ENCODE results near the gene RAD52. TPM values are rescaled to one million over a fixed set of nuclear protein-coding genes. Genes with fewer than 3 reads are reported as not detected.

RAD52 gene
- total RNA-seq, 1 donor from 2014 or later: 9.6 TPM

- Mint-ChIP-seq H3K4me3 (ENCODE audit: unreplicated experiment) (no peak overlapping the region), H3K27me3 (ENCODE audit: low read depth) (no peaks in the 10 kb centered on the region), H3K27ac (ENCODE audit: unreplicated experiment) (no peak overlapping the region), H3K9me3 (ENCODE audit: low read depth) (no peaks in the 10 kb centered on the region), H3K4me1 (ENCODE audit: low read depth) (peaks cover 11% of the 10 kb centered on the region), H3K36me3 (ENCODE audit: low read depth) (peaks cover 26% of the 10 kb centered on the region)
- no peak for TF ChIP-seq CTCF (IDR thresholded peaks at IDR 0.05)
- no peak for DNase-seq (ENCODE audit: low spot score)
Observed at GRCh38 chr12:894226-894625, 55.3 kb downstream of the RAD52 start.

- Mint-ChIP-seq H3K27me3 (ENCODE audit: low read depth) (no peaks in the 10 kb centered on the region), H3K27ac (ENCODE audit: unreplicated experiment) (no peak overlapping the region), H3K4me3 (ENCODE audit: unreplicated experiment) (no peak overlapping the region), H3K9me3 (ENCODE audit: low read depth) (no peaks in the 10 kb centered on the region), H3K4me1 (ENCODE audit: low read depth) (no peaks in the 10 kb centered on the region), H3K36me3 (ENCODE audit: low read depth) (peaks cover 49% of the 10 kb centered on the region)
- DNase-seq (ENCODE audit: low spot score): no peak
- no peak for TF ChIP-seq CTCF (IDR thresholded peaks at IDR 0.05)
Observed at GRCh38 chr12:886206-886605, 63.3 kb downstream of the RAD52 start.

GRCh38 chr12:885701-886100, 63.8 kb downstream of the RAD52 start:
- no peak for TF ChIP-seq CTCF (IDR thresholded peaks at IDR 0.05)
- H3K36me3 Mint-ChIP-seq (ENCODE audit: low read depth): peaks cover 49% of the 10 kb centered on the region
- no peaks in the 10 kb centered on the region for H3K4me1 Mint-ChIP-seq (ENCODE audit: low read depth)
- no peaks in the 10 kb centered on the region for H3K27me3 Mint-ChIP-seq (ENCODE audit: low read depth)
- H3K9me3 Mint-ChIP-seq (ENCODE audit: low read depth): no peaks in the 10 kb centered on the region
- DNase-seq (ENCODE audit: low spot score): no peak
- H3K27ac Mint-ChIP-seq (ENCODE audit: unreplicated experiment): no peak overlapping the region
- H3K4me3 Mint-ChIP-seq (ENCODE audit: unreplicated experiment): no peak overlapping the region

- H3K4me3 Mint-ChIP-seq (ENCODE audit: unreplicated experiment): no peak overlapping the region
- H3K27me3 Mint-ChIP-seq (ENCODE audit: low read depth): no peaks in the 10 kb centered on the region
- H3K4me1 Mint-ChIP-seq (ENCODE audit: low read depth): no peaks in the 10 kb centered on the region
- H3K9me3 Mint-ChIP-seq (ENCODE audit: low read depth): no peaks in the 10 kb centered on the region
- no peak for TF ChIP-seq CTCF (IDR thresholded peaks at IDR 0.05)
- peaks cover 55% of the 10 kb centered on the region for H3K36me3 Mint-ChIP-seq (ENCODE audit: low read depth)
- no peak for DNase-seq (ENCODE audit: low spot score)
- H3K27ac Mint-ChIP-seq (ENCODE audit: unreplicated experiment): peak overlapping the region; percentile 52
Observed at GRCh38 chr12:884746-885414, 64.6 kb downstream of the RAD52 start.

- no peak for TF ChIP-seq CTCF (IDR thresholded peaks at IDR 0.05)
- H3K9me3 Mint-ChIP-seq (ENCODE audit: low read depth): no peaks in the 10 kb centered on the region
- peaks cover 48% of the 10 kb centered on the region for H3K36me3 Mint-ChIP-seq (ENCODE audit: low read depth)
- H3K27ac Mint-ChIP-seq (ENCODE audit: unreplicated experiment): peak overlapping the region; percentile 15
- DNase-seq (ENCODE audit: low spot score): no peak
- H3K27me3 Mint-ChIP-seq (ENCODE audit: low read depth): no peaks in the 10 kb centered on the region
- H3K4me3 Mint-ChIP-seq (ENCODE audit: unreplicated experiment): no peak overlapping the region
- H3K4me1 Mint-ChIP-seq (ENCODE audit: low read depth): no peaks in the 10 kb centered on the region
Observed at GRCh38 chr12:880656-881055, 68.8 kb downstream of the RAD52 start.
